Esophagus muscularis mucosa (tissue), 4 donors: ENCODE data around the gene SPECC1. TPM values are rescaled to one million over a fixed set of nuclear protein-coding genes. Genes with fewer than 3 reads are reported as not detected.
A peak's percentile ranks its signal among the peaks of the same experiment; 100 is the strongest.

Source experiments
- DNase-seq: peaks from one replicate; pipeline ENCODE4 v3.0.0-alpha.2; 2017; ENCODE audit errors: extremely low spot score
- H3K27ac ChIP-seq, 4 donors: fragments of 200-600 bp; sonication (generic); replicated peaks in 1 of 4; 1 replicate in 3 of 4; 2 replicates in 1 of 4; pipeline ENCODE4 v1.5.1; 2016 to 2019; ENCODE audit warnings: mild to moderate bottlenecking in 1 of 4
- H3K27me3 ChIP-seq, 4 donors: fragments of 200-600 bp; sonication (generic); one replicate each; pipeline versions ENCODE4 v1.5.1 to v1.6.0; 2016 to 2019
- H3K36me3 ChIP-seq, 4 donors: fragments of 200-600 bp; sonication (generic); one replicate each; pipeline ENCODE4 v1.5.1; 2016 to 2019
- H3K4me1 ChIP-seq, 4 donors: fragments of 200-600 bp; sonication (generic); one replicate each; pipeline ENCODE4 v1.5.1; 2016 to 2019
- H3K4me3 ChIP-seq, 4 donors: fragments of 200-600 bp; sonication (generic); 1 replicate in 2 of 4; 2 replicates in 2 of 4; pipeline ENCODE4 v1.5.1; 2016 to 2019; ENCODE audit warnings: mild to moderate bottlenecking in 4 of 4, moderate library complexity in 1 of 4
- H3K9me3 ChIP-seq, 4 donors: fragments of 200-600 bp; sonication (generic); 1 replicate in 3 of 4; 2 replicates in 1 of 4; pipeline ENCODE4 v1.5.1; 2016 to 2019
- EP300 ChIP-seq: sonication (generic); formaldehyde crosslinking; IDR thresholded peaks from one replicate; pipeline ENCODE4 v1.6.1; 2017; ENCODE audit warnings: antibody characterized with exemption
- POLR2A ChIP-seq: fragments of 450-650 bp; IDR thresholded peaks from one replicate; pipeline ENCODE4 v1.6.1; 2017; ENCODE audit warnings: antibody characterized with exemption, moderate library complexity, mild to moderate bottlenecking, low read depth
- POLR2AphosphoS5 ChIP-seq, 2 donors: sonication (generic); formaldehyde crosslinking; IDR thresholded peaks; one replicate each; pipeline ENCODE4 v1.6.1; 2017; ENCODE audit warnings: antibody characterized with exemption in 2 of 2
- WGBS: methylation state at CpG from one replicate; pipeline ENCODE4 v1.1.5; 2018; 5-methylcytosine and 5-hydroxymethylcytosine counted together
- intact Hi-C: fragments of 100-400 bp; cut with DNase I; formaldehyde crosslinking; loops from one replicate; pipeline ENCODE4 v1.15.1; 2023
- total RNA-seq, 4 donors: library from RNA; depleted of rRNA; stranded (reverse); fragments of >200 nt; gene quantifications; one replicate each; pipeline versions ENCODE4 v1.1.0 to v1.2.1, GENCODE V29; 2016
- TF ChIP-seq, protein P1 (sequence below), 3 experiments: fragments of 200-600 bp in 2 of 3; fragments of 450-650 bp in 1 of 3; sonication (generic) in 2 of 3; IDR thresholded peaks; one replicate each; pipeline ENCODE4 v1.5.1; 2017 to 2019; ENCODE audit warnings: antibody characterized with exemption in 3 of 3, mild to moderate bottlenecking in 2 of 3, moderate library complexity in 1 of 3

The SPECC1 gene
- total RNA-seq, 4 donors from 2014 or later, result 16.7 to 28.8 (median 24.7) TPM

DNA sequence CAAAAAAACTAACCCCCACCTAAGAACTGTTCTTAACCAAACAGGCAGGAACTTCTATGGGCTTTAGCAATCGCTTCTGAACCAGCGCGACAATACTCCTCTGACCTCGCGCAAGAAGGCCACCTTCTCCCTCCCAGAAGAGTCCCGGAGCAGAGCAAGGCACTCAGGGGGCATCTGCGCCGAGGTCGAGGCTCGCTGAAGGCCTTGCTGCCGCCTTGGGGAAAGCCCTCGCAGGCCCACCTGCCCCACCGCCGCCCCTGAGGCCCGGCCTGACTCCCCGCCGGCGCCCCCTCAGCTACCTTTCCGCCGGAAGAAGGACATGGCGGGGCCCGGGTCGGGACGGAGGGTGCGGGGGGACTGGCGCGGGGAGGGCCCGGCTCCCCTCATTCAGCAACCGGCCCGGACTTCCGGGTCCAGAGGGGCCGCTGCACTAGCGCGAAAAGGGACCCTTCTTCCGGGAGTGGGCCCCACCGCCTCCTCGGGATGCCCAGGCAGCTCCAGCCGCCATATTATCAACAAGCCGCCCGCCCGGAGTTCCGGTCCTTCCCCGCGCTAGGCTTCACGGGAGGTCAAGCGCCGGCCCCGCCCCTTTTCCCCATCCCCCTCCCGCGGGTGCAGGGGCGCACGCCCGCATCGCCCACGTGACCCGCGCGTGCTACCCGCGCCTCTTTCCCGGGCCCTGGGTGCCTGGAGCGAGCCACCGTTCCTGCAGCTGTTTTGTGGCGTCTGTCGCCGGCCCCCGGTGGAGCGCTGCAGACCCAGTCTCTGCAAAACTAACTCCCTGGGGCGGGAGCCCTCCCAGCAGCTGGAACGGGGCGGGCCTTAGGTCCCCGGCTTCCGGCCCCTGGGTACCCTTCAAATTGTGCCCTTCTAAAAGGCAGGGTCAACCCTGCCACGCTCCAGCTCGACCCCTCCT is 31.6 kb upstream of the SPECC1 start, which contains the start of gene AKAP10:
TSS of gene AKAP10 (minus strand) at position 536 of the 916 bp plus-strand sequence. CDS start at position 387, 149 bp downstream.
- Histone ChIP-seq H3K27ac (peak within 1 kb of the TSS; percentile 85 to 94 (median 90)), H3K4me1 (peaks cover 21 to 46% (median 36%) of the 10 kb centered on the region in 4 donors), H3K36me3 (peaks cover 0 to 3% (median 0%) of the 10 kb centered on the region in 4 donors), H3K9me3 (no peaks in the 10 kb centered on the region), H3K27me3 (no peaks in the 10 kb centered on the region), H3K4me3 (peak within 1 kb of the TSS; percentile 79 to 95 (median 88))
- WGBS, result 0% methylated on average over 4 of the region's 75 CpGs
- intact Hi-C loops, result no loop called here
- peak; percentile 76 to 82 for TF ChIP-seq POLR2AphosphoS5 (IDR thresholded peaks at IDR 0.05)
- TF ChIP-seq, protein P1, sequence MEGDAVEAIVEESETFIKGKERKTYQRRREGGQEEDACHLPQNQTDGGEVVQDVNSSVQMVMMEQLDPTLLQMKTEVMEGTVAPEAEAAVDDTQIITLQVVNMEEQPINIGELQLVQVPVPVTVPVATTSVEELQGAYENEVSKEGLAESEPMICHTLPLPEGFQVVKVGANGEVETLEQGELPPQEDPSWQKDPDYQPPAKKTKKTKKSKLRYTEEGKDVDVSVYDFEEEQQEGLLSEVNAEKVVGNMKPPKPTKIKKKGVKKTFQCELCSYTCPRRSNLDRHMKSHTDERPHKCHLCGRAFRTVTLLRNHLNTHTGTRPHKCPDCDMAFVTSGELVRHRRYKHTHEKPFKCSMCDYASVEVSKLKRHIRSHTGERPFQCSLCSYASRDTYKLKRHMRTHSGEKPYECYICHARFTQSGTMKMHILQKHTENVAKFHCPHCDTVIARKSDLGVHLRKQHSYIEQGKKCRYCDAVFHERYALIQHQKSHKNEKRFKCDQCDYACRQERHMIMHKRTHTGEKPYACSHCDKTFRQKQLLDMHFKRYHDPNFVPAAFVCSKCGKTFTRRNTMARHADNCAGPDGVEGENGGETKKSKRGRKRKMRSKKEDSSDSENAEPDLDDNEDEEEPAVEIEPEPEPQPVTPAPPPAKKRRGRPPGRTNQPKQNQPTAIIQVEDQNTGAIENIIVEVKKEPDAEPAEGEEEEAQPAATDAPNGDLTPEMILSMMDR (IDR thresholded peaks at IDR 0.05), result no peak
- DNase-seq, result peak; percentile 98

DNA sequence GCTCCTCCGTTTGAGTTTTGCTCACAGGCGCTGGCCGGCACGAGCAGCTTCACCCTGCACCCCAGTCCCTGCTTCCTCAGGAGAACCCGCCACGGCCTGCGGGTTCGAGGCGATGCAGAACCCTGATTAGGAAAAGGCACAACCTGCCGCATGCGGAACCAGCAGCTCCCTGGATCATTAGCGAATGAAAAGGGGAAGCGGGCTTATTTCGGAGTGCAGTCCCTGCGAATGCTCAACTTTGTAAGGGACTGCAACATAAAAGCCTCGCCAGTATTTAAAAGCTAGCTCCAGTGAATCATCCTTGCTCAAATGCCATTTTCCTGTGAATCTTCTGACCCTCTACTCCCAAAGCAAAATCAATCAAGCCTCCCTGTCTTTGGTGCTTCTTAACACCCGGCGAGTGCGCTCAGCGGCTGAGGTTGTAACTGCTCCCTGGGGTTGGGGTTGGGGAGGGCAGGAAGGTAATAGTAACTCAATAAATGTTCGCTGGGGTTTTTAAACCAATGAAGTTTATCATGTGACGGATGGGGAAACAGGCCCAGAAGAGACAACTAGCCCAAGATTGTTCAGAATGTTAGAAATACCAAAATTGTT is 30.9 kb upstream of the SPECC1 start:
- DNase-seq, result no peak
- no peaks in the 10 kb centered on the region for H3K9me3 ChIP-seq

DNA sequence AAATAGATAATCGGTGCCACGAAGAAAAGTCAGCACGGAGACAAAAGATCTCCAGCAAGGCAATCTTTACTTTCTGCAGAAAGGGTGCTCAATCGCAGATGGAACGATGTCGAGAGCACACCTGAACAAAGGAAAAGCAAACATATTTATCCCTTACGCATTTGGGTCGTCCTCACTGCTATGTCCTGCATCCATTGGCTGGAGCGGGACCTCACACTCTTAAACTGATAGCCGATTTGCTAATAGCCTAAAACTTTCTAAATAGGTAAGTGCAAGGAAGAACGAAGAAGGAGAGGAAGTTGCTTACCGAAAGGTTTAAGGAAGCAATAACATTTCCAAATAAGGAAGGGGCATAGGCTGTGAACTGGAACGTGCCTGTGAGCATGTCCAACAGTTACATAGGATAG is 30.4 kb upstream of the SPECC1 start:
- intact Hi-C loops, result no loop called here
- H3K9me3 ChIP-seq, result no peaks in the 10 kb centered on the region
- peak overlapping the region; percentile 85 to 94 (median 90) for H3K27ac ChIP-seq
- no peaks in the 10 kb centered on the region for H3K36me3 ChIP-seq
- WGBS, result 91% methylated on average over 13 of the region's 13 CpGs
- peaks cover 21 to 46% (median 36%) of the 10 kb centered on the region in 4 donors for H3K4me1 ChIP-seq
- peak overlapping the region in 3 of 4 donors; percentile 84 to 95 (median 91) for H3K4me3 ChIP-seq
- TF ChIP-seq EP300, result no peak
- TF ChIP-seq, protein P1 (IDR thresholded peaks at IDR 0.05), result no peak
- TF ChIP-seq POLR2A, result no peak
- no peak for TF ChIP-seq POLR2AphosphoS5 (IDR thresholded peaks at IDR 0.05)
- DNase-seq, result no peak
- no peaks in the 10 kb centered on the region for H3K27me3 ChIP-seq

More for the DNA sequence above, 30.9 kb upstream of the SPECC1 start:
- H3K4me1 ChIP-seq, result peaks cover 21 to 46% (median 36%) of the 10 kb centered on the region in 4 donors
- H3K27ac ChIP-seq, result peak overlapping the region; percentile 85 to 94 (median 90)
- no peaks in the 10 kb centered on the region for H3K36me3 ChIP-seq
- TF ChIP-seq, protein P1 (IDR thresholded peaks at IDR 0.05), result no peak
- TF ChIP-seq EP300 (no peak), POLR2AphosphoS5 (IDR thresholded peaks at IDR 0.05) (no peak), POLR2A (no peak)
- peak overlapping the region; percentile 79 to 95 (median 88) for H3K4me3 ChIP-seq
- intact Hi-C loops, result no loop called here
- H3K27me3 ChIP-seq, result no peaks in the 10 kb centered on the region
- 35% methylated on average over 13 of the region's 22 CpGs for WGBS

DNA sequence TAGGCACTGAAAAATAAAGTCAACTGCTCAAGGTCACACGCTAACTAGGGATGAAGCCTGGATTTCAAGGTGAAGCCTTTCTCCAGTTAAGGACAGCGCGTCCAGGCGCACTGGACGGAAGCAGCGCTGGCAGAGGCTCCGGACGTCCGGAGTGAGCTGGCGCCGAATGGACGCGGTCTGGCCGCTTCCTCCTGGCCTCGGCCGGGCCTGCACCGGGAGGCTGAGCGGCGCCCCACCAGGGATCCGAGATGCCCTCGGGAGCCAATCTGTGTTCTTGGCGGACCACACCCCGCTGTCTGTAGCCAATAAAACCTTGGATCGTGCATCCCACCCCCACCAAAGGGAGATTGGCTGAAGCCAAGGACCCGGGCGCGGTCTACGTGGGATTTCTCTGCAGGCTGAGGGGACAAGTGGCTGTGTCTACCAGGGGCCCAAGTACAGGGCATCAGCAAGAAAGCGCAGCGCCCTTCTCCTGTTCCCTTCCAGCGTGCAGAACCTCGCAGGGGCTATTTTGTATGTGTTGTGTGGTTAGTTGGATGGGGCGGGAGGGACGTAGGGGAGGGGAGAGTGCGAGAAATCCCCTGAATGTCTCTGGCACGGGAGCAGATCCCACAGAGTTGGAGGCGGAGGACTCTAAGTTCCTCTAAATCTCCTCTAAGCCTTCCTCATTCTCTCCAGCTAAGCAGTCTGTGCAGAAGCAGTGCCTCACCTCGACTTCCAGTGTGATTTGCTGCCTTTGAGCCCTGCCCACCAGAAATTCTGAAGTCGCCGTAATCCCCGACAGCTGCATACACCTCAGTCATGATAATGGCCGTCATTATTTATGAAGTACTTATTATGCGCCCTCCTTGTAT is 29.0 kb upstream of the SPECC1 start:
- Histone ChIP-seq H3K36me3 (no peaks in the 10 kb centered on the region), H3K4me3 (peak overlapping the region in 1 of 4 donors; percentile 10), H3K27ac (peak overlapping the region in 1 of 4 donors; percentile 49), H3K4me1 (peaks cover 21 to 41% (median 33%) of the 10 kb centered on the region in 4 donors), H3K9me3 (no peaks in the 10 kb centered on the region), H3K27me3 (no peaks in the 10 kb centered on the region)
- WGBS, result 66% methylated on average over 38 of the region's 43 CpGs
- intact Hi-C loops, result no loop called here
- no peak for DNase-seq
- TF ChIP-seq POLR2AphosphoS5 (IDR thresholded peaks at IDR 0.05) (peak in 1 of 2 donors; percentile 23), EP300 (no peak)
- TF ChIP-seq, protein P1 (IDR thresholded peaks at IDR 0.05), result no peak
